Measurements from ENCODE around the gene ZP2.

Gene ZP2

DNA sequence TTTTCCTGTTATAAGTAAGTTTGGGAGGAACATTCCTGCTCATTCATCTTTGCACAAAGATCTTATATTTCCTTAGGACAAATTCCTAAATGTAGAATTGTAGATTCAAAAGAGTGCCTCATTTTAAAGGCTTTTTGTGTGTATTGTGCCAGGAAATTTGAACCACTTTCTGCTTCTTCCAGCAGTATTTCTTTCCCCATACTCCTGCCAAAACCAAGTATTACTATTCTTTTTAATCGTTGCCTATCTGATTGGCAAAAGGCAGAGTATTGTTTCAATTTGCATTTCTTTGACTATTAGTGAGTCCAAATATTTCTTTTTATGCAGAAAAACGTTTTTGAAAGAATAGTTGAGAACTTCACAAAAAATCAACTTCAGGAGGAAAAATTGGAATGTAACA is 31.4 kb upstream of the ZP2 start:
- TF ChIP-seq, protein P1, sequence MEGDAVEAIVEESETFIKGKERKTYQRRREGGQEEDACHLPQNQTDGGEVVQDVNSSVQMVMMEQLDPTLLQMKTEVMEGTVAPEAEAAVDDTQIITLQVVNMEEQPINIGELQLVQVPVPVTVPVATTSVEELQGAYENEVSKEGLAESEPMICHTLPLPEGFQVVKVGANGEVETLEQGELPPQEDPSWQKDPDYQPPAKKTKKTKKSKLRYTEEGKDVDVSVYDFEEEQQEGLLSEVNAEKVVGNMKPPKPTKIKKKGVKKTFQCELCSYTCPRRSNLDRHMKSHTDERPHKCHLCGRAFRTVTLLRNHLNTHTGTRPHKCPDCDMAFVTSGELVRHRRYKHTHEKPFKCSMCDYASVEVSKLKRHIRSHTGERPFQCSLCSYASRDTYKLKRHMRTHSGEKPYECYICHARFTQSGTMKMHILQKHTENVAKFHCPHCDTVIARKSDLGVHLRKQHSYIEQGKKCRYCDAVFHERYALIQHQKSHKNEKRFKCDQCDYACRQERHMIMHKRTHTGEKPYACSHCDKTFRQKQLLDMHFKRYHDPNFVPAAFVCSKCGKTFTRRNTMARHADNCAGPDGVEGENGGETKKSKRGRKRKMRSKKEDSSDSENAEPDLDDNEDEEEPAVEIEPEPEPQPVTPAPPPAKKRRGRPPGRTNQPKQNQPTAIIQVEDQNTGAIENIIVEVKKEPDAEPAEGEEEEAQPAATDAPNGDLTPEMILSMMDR (IDR thresholded peaks at IDR 0.05; ENCODE audit: low read depth, low read length), result no peak
- H3K4me3 ChIP-seq (replicated peaks in 1 of 2; ENCODE audit: low read depth in 2 of 2, low read length in 2 of 2), result no peak overlapping the region
- peak; percentile 20 to 58 for DNase-seq (ENCODE audit: low read depth in 2 of 2)

DNA sequence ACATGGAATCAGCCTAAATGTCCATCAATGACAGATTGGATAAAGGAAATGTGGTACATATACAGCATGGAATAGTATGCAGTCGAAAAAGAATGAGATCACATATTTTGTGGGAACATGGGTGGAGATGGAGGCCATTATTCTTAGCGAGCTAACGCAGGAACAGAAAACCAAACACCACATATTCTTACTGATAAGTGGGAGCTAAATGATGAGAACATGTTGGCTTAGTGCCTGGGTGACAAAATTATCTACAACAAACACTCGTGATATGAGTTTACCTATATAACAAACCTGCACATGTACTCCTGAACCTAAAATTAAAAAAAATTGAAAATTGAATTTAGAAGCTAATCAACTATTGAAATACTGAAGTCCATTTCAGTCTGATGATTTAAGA is 28.3 kb upstream of the ZP2 start:
- no peak overlapping the region for H3K4me3 ChIP-seq (replicated peaks in 1 of 2; ENCODE audit: low read depth in 2 of 2, low read length in 2 of 2)
- TF ChIP-seq, protein P1 (IDR thresholded peaks at IDR 0.05; ENCODE audit: low read depth, low read length), result no peak
- no peak for DNase-seq (ENCODE audit: low read depth in 2 of 2)

DNA sequence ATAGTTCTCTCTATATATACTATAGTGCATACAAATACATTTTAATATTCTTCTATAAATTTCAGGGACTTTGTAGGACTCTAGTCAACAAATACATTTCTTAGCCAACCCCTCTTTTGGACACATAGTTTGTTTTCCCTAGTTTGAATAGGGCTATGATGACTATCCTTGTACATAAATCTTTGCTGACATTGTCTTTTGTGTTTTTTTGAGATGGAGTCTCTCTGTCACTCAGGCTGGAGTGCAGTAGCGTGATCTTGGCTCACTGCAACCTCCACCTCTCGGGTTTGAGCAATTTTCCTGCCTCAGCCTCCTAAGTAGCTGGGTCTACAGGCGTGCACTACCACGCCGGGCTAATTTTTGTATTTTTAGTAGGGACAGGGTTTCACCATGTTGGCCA is 25.5 kb upstream of the ZP2 start:
- TF ChIP-seq, protein P1 (IDR thresholded peaks at IDR 0.05; ENCODE audit: low read depth, low read length), result no peak
- H3K4me3 ChIP-seq (replicated peaks in 1 of 2; ENCODE audit: low read depth in 2 of 2, low read length in 2 of 2), result no peak overlapping the region
- DNase-seq (ENCODE audit: low read depth in 2 of 2), result no peak

DNA sequence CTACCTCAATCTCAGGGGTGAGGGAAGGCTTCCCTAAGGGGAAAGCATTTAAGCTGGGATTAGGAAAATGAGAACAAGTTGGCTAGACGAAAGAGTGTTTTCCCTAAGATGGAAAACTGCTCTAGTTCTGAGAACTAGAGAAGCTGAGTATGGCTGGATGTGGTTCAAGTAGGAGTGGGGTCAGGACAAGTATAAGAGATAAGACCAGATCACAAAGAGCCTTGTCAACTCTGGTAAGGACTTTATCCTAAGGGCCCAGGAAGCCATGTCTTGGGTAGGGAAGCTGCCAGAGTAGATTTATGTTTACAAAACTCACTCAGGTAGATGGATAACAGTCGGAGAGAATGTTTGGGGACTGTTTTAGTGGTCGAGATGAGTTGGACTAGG is 23.8 kb upstream of the ZP2 start:
- TF ChIP-seq, protein P1 (IDR thresholded peaks at IDR 0.05; ENCODE audit: low read depth, low read length), result no peak
- no peak for DNase-seq (ENCODE audit: low read depth in 2 of 2)
- H3K4me3 ChIP-seq (replicated peaks in 1 of 2; ENCODE audit: low read depth in 2 of 2, low read length in 2 of 2), result no peak overlapping the region

DNA sequence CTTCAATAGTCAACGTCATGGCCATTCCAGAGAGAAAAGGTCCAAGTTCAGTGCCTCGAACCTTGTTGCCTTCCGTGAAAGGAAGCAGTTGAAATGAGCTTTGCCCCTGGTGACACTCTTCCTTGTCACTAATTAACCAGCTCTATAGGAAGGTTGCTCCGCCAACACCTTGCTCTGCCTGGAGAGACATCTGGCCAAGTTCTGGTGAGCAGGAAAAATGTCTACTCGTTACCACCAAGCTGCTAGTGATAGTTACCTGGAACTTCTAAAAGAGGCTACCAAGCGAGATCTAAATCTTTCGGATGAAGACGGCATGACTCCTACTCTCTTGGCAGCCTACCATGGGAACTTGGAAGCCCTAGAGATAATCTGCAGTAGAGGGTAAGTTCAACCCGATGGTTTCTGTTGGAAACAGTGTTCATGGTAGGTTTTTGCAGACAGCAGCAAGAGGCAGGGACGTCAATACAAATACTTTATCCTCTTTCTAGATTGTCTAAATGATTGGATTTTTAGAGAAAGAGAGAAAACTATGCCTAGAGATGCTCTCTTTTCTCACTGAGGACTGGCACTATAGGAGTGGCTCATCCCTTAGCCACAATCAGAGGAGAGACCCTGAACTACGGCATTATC is 22.3 kb upstream of the ZP2 start, which contains the start of gene ANKS4B:
ANKS4B (plus strand) TSS at position 179 of the 630 bp plus-strand sequence; CDS start at position 218, 39 bp downstream.
- DNase-seq (ENCODE audit: low read depth in 2 of 2), result no peak
- TF ChIP-seq, protein P1 (IDR thresholded peaks at IDR 0.05; ENCODE audit: low read depth, low read length), result no peak
- H3K4me3 ChIP-seq (replicated peaks in 1 of 2; ENCODE audit: low read depth in 2 of 2, low read length in 2 of 2), result no peak within 1 kb of the TSS

DNA sequence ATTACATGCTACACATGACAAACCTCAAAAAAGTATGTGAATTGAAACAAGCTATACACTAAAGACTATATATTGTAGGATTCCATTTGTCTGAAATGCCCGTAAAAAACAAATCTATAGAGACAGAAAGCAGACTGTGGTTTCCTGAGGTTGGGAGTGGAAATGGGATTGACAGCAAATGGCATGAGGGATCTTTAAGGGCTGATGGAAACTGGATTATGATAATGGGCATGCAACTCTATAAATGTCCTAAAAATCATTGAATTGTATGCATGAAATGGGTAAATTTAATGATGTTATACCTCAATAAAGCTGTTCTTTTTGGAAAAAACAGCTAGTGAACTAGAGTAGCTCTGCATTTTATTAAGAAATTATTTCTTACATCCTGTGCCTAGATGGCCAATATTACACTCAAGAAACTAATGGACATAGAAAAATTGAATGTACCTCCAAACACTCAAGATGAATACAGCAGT is 21.7 kb upstream of the ZP2 start:
- TF ChIP-seq, protein P1 (IDR thresholded peaks at IDR 0.05; ENCODE audit: low read depth, low read length), result no peak
- DNase-seq (ENCODE audit: low read depth in 2 of 2), result no peak
- no peak overlapping the region for H3K4me3 ChIP-seq (replicated peaks in 1 of 2; ENCODE audit: low read depth in 2 of 2, low read length in 2 of 2)

Measured in cardiac fibroblast (primary cell).